GM12878 (cell line): Measurements from ENCODE around the gene PAX5. TPM values are rescaled to one million over a fixed set of nuclear protein-coding genes. Genes with fewer than 3 reads are reported as not detected.

ENCODE experiments used
- ATAC-seq: fragments of 200-7000 bp; cut with Tn5 transposase; 3 replicates; pipeline ENCODE4 v1.9.1; 2020; ENCODE audit warnings: mild to moderate bottlenecking, moderate library complexity
- BruUV-seq: library from RNA; stranded (reverse); fragments of 400-500 nt; replicated peaks from 2 replicates; lab custom pipeline; 2021; lab: Mats Ljungman, UMichigan
- CTCF ChIA-PET: fragments of 300-600 bp; sonication (Branson Sonifier 250); formaldehyde crosslinking; extraction: SDS; loops from one replicate; lab custom pipeline; 2021; ENCODE audit warnings: inconsistent platforms; lab: Yijun Ruan, JAX
- POLR2A ChIA-PET: fragments of 350-600 bp; formaldehyde crosslinking; extraction: SDS; loops from one replicate; lab custom pipeline; 2021; ENCODE audit warnings: inconsistent platforms; lab: Charles Lee
- RAD21 ChIA-PET: fragments of 300-600 bp; sonication (Branson Sonifier 250); formaldehyde crosslinking; loops from one replicate; lab custom pipeline; 2023; ENCODE audit warnings: antibody characterized with exemption; ENCODE audit not compliant: unreplicated experiment; lab: Charles Lee
- SMC1A ChIA-PET: fragments of 300-600 bp; sonication (Branson Sonifier 250); formaldehyde crosslinking; loops from one replicate; lab custom pipeline; 2023; ENCODE audit not compliant: unreplicated experiment, uncharacterized antibody; lab: Charles Lee
- DNase-seq: peaks from one replicate; pipeline ENCODE4 v3.0.0-alpha.2; 2011; ENCODE audit warnings: low read depth, low spot score
- FAIRE-seq: peaks from 3 replicates; lab custom pipeline; 2011; peaks lifted over from hg19 to GRCh38; lab: Jason Lieb, UNC
- H2AFZ ChIP-seq: 2 replicates; pipeline ENCODE4 v1.6.0; 2011; ENCODE audit warnings: low read depth, low read length, control low read depth; ENCODE audit not compliant: control insufficient read depth
- H3K27ac ChIP-seq: 2 replicates; pipeline ENCODE4 v1.5.1; 2011; ENCODE audit warnings: control low read depth; ENCODE audit not compliant: control insufficient read depth, insufficient read depth
- H3K27me3 ChIP-seq, 2 experiments: replicated peaks in 1 of 2; 2 replicates each; pipeline versions ENCODE4 v1.6.0 to v1.6.1; 2011; ENCODE audit warnings: low read length in 1 of 2; ENCODE audit not compliant: control insufficient read depth in 2 of 2, insufficient read depth in 2 of 2
- H3K36me3 ChIP-seq, 2 experiments: 2 replicates each; pipeline ENCODE4 v1.5.1; 2011; ENCODE audit warnings: low read length in 1 of 2; ENCODE audit not compliant: control insufficient read depth in 2 of 2, insufficient read depth in 2 of 2
- H3K4me1 ChIP-seq: 2 replicates; pipeline ENCODE4 v1.6.1; 2011; ENCODE audit warnings: mild to moderate bottlenecking, low read length, moderate library complexity, mixed read lengths; ENCODE audit not compliant: control insufficient read depth, insufficient read depth
- H3K4me2 ChIP-seq: 2 replicates; pipeline ENCODE4 v1.6.0; 2011; ENCODE audit warnings: control low read depth; ENCODE audit not compliant: control insufficient read depth, insufficient read depth
- H3K4me3 ChIP-seq: fragments of 200-600 bp; sonication (generic); 2 replicates; pipeline ENCODE4 v1.5.1; 2016
- H3K79me2 ChIP-seq: 2 replicates; pipeline ENCODE4 v1.6.0; 2011; ENCODE audit warnings: low read length; ENCODE audit not compliant: control insufficient read depth, insufficient read depth
- H3K9ac ChIP-seq: 2 replicates; pipeline ENCODE4 v1.8.0; 2011; ENCODE audit warnings: low read length, control low read depth, mixed read lengths; ENCODE audit not compliant: control insufficient read depth, insufficient read depth
- H3K9me3 ChIP-seq: replicated peaks from 3 replicates; pipeline ENCODE4 v1.5.1; 2011; ENCODE audit warnings: mild to moderate bottlenecking, low read length; ENCODE audit not compliant: control insufficient read depth, insufficient read depth
- H4K20me1 ChIP-seq: 2 replicates; pipeline ENCODE4 v1.6.0; 2011; ENCODE audit not compliant: control insufficient read depth, insufficient read depth
- ASH2L ChIP-seq: fragments of 300-600, 200-600 bp; sonication (generic); IDR thresholded peaks from 2 replicates; pipeline ENCODE4 v1.6.1; 2017; ENCODE audit warnings: low read depth, mild to moderate bottlenecking, borderline replicate concordance
- EED ChIP-seq: sonication (generic); IDR thresholded peaks from 2 replicates; pipeline ENCODE4 v1.6.1; 2016; ENCODE audit warnings: antibody characterized with exemption, low read depth
- FOS ChIP-seq: IDR thresholded peaks from 3 replicates; pipeline ENCODE4 v1.6.1; 2011; ENCODE audit warnings: borderline replicate concordance; ENCODE audit not compliant: insufficient read length; ENCODE audit errors: extremely low read depth
- GABPA ChIP-seq: IDR thresholded peaks from 2 replicates; pipeline ENCODE4 v1.6.1; 2014; ENCODE audit warnings: antibody characterized with exemption, low read depth, mild to moderate bottlenecking, inconsistent platforms
- JUND ChIP-seq: IDR thresholded peaks from 2 replicates; pipeline ENCODE4 v1.6.1; 2012; ENCODE audit warnings: low read depth, mild to moderate bottlenecking, low read length, improper control_type of control experiment, moderate library complexity
- MTA3 ChIP-seq: IDR thresholded peaks from 2 replicates; pipeline ENCODE4 v1.6.1; 2012; ENCODE audit warnings: low read length, inconsistent platforms, borderline replicate concordance
- MYC ChIP-seq: IDR thresholded peaks from 2 replicates; pipeline ENCODE4 v1.6.1; 2011; ENCODE audit warnings: mild to moderate bottlenecking, low read length, moderate library complexity, inconsistent platforms; ENCODE audit not compliant: insufficient read depth, insufficient replicate concordance, insufficient read length, severe bottlenecking
- NFYB ChIP-seq: IDR thresholded peaks from 2 replicates; pipeline ENCODE4 v1.6.1; 2011; ENCODE audit warnings: low read depth, mild to moderate bottlenecking, low read length, improper control_type of control experiment, moderate library complexity; ENCODE audit not compliant: insufficient read depth
- RB1 ChIP-seq: fragments of 450-650 bp; formaldehyde crosslinking; IDR thresholded peaks from 2 replicates; pipeline ENCODE4 v1.6.1; 2017; ENCODE audit warnings: mild to moderate bottlenecking, borderline replicate concordance
- RCOR1 ChIP-seq: conservative IDR thresholded peaks from 2 replicates; pipeline ENCODE4 v1.6.1; 2012; ENCODE audit warnings: low read depth, low read length, improper control_type of control experiment
- SREBF2 ChIP-seq: IDR thresholded peaks from 2 replicates; pipeline ENCODE4 v1.6.1; 2012; ENCODE audit warnings: mild to moderate bottlenecking, low read length
- SRF ChIP-seq, 2 experiments: IDR thresholded peaks; 2 replicates each; pipeline ENCODE4 v1.6.1; 2011; ENCODE audit warnings: low read depth in 2 of 2, low read length in 2 of 2, mild to moderate bottlenecking in 1 of 2, moderate library complexity in 1 of 2
- SUZ12 ChIP-seq: fragments of 200-600 bp; sonication (generic); IDR thresholded peaks from one replicate; pipeline ENCODE4 v1.6.1; 2018; ENCODE audit warnings: antibody characterized with exemption, mild to moderate bottlenecking; ENCODE audit not compliant: unreplicated experiment
- ZNF207 ChIP-seq: fragments of 450-650 bp; IDR thresholded peaks from 2 replicates; pipeline ENCODE4 v1.6.1; 2014; ENCODE audit warnings: antibody characterized with exemption, mild to moderate bottlenecking, borderline replicate concordance
- ZNF24 ChIP-seq: fragments of 450-650 bp; IDR thresholded peaks from 2 replicates; pipeline ENCODE4 v1.6.1; 2017; ENCODE audit warnings: antibody characterized with exemption, mild to moderate bottlenecking
- WGBS: methylation state at CpG from one replicate; pipeline ENCODE4 v1.1.6; 2016; ENCODE audit warnings: low lambda C conversion rate; ENCODE audit not compliant: insufficient replicate concordance, insufficient coverage; ENCODE audit errors: missing lambda C conversion rate; 5-methylcytosine and 5-hydroxymethylcytosine counted together
- in situ Hi-C: fragments of 300-500 bp; cut with MboI; formaldehyde crosslinking; loops from 9 replicates; pipeline ENCODE4 v1.14.3; 2018; ENCODE audit warnings: mixed read lengths
- intact Hi-C: fragments of 100-400 bp; cut with micrococcal nuclease; formaldehyde crosslinking; loops from one replicate; pipeline ENCODE4 v1.14.2; 2022; ENCODE audit not compliant: unreplicated experiment
- polyA plus RNA-seq, 11 experiments: library from polyadenylated mRNA; depleted of rRNA in 4 of 11; unstranded in 6 of 11; stranded (reverse) in 5 of 11; fragments of >200 nt; fragmentation: Nextera tagmentation in 4 of 11; fragmentation: Illumina TruSeq in 1 of 11; extraction: Ambion mirVana in 4 of 11; extraction: Trizol in 1 of 11; gene quantifications; 1 replicate in 1 of 11; 2 replicates in 10 of 11; pipeline versions ENCODE4 v1.2.1 to v1.2.3, GENCODE V29; 2011 to 2016; ENCODE audit warnings: inconsistent platforms in 2 of 11, missing spikeins in 2 of 11, low read depth in 1 of 11
- total RNA-seq, 4 experiments: library from RNA; depleted of rRNA in 3 of 4; stranded (reverse); fragments of >200 nt in 3 of 4; fragmentation: Illumina TruSeq in 1 of 4; extraction: Trizol in 1 of 4; gene quantifications; 2 replicates each; pipeline versions ENCODE4 v1.2.1 to v1.2.3, GENCODE V29; 2013 to 2021
- TF ChIP-seq, protein P1 (sequence below): fragments of 450-650 bp; IDR thresholded peaks from 2 replicates; pipeline ENCODE4 v1.6.1; 2017; ENCODE audit warnings: antibody characterized with exemption, mild to moderate bottlenecking, moderate library complexity
- TF ChIP-seq, protein P2 (sequence below): fragments of 450-650 bp; IDR thresholded peaks from 2 replicates; pipeline ENCODE4 v1.6.1; 2017; ENCODE audit warnings: mild to moderate bottlenecking, moderate library complexity

PAX5 gene
- total and polyA plus RNA-seq, 10 of the 15 experiments (the other 5 are each of a cell fraction or from before 2014, with no cell fraction given) = 2.2 to 123 (median 31.9) TPM

DNA sequence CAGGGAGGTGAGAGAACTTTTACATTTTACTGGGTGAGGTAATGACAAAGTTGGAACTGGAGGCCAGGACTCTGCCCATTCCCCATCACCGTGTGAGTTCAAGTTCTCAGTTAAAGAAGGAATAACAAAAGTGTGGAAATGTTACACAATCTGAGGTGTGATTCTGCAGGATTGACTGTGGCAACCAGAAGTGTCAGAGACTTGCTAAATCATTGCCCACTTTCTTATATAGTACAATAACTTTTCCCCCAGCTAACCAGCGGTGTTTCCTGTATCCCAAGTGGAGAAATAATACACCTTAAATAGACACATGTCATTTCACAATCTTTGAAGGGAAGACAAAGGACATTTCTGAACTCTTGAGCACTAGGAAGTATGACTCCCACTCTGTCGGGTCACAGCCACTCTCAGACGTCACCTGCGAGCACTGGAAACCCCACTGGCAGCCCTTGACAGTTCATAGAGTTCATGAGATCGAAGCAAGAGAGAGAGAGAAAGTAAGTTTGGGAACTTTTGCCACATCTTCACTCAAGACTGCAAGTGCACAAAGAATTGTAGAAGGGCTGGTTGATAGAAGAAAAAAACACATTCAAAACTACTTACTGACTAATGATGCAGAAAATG, 28.4 kb downstream of the PAX5 start:
- peaks cover 89% of the 10 kb centered on the region for H3K4me1 ChIP-seq
- WGBS = 12% methylated on average over 6 of the region's 6 CpGs
- H2AFZ ChIP-seq = no peak overlapping the region
- no peaks in the 10 kb centered on the region for H4K20me1 ChIP-seq
- peak overlapping the region; percentile 67 for H3K9ac ChIP-seq
- POLR2A ChIA-PET = interaction anchor here (1.1 to 17.3 kb wide), 6 partner anchors 11 to 403 kb away, joined by 3 to 354 read pairs (median 6); partner anchors contain the start of gene ZCCHC7
- H3K27ac ChIP-seq = peak overlapping the region; percentile 98
- H3K79me2 ChIP-seq = peaks cover 86% of the 10 kb centered on the region
- peaks cover 18 to 25% of the 10 kb centered on the region in 2 experiments; a peak in 3 of 4 replicates for H3K36me3 ChIP-seq
- H3K27me3 ChIP-seq = no peaks in the 10 kb centered on the region
- SMC1A ChIA-PET = interaction anchor here (0.6 to 12.3 kb wide), 12 partner anchors 10 to 405 kb away, joined by 3 to 227 read pairs (median 8); no protein-coding TSS in a partner anchor
- ATAC-seq (peak; percentile 62), DNase-seq (no peak), FAIRE-seq (no peak)
- peak overlapping the region; percentile 27 for H3K4me3 ChIP-seq
- RAD21 ChIA-PET = interaction anchor here (1.0 to 2.8 kb wide), 8 partner anchors 9 to 406 kb away, joined by 3 to 62 read pairs (median 6); no protein-coding TSS in a partner anchor
- BruUV-seq = no TSS peak
- H3K9me3 ChIP-seq = no peaks in the 10 kb centered on the region
- peak overlapping the region; percentile 84 for H3K4me2 ChIP-seq
- CTCF ChIA-PET = interaction anchor here (1.0 to 9.4 kb wide), 7 partner anchors 10 to 198 kb away, joined by 3 to 140 read pairs (median 3); no protein-coding TSS in a partner anchor
- in situ Hi-C loops = no loop called here
- intact Hi-C loops = loop anchor here (1.0 to 10.0 kb wide), 2 partner anchors 22 to 61 kb away; no protein-coding TSS in a partner anchor
- no peak for TF ChIP-seq ZNF207
- TF ChIP-seq, protein P1, sequence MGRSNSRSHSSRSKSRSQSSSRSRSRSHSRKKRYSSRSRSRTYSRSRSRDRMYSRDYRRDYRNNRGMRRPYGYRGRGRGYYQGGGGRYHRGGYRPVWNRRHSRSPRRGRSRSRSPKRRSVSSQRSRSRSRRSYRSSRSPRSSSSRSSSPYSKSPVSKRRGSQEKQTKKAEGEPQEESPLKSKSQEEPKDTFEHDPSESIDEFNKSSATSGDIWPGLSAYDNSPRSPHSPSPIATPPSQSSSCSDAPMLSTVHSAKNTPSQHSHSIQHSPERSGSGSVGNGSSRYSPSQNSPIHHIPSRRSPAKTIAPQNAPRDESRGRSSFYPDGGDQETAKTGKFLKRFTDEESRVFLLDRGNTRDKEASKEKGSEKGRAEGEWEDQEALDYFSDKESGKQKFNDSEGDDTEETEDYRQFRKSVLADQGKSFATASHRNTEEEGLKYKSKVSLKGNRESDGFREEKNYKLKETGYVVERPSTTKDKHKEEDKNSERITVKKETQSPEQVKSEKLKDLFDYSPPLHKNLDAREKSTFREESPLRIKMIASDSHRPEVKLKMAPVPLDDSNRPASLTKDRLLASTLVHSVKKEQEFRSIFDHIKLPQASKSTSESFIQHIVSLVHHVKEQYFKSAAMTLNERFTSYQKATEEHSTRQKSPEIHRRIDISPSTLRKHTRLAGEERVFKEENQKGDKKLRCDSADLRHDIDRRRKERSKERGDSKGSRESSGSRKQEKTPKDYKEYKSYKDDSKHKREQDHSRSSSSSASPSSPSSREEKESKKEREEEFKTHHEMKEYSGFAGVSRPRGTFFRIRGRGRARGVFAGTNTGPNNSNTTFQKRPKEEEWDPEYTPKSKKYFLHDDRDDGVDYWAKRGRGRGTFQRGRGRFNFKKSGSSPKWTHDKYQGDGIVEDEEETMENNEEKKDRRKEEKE = no peak
- 0 out of 2 replicates have a peak, but pooled peaks have one; percentile 58 for TF ChIP-seq EED
- no peak for TF ChIP-seq MTA3
- no peak for TF ChIP-seq JUND
- TF ChIP-seq, protein P2, sequence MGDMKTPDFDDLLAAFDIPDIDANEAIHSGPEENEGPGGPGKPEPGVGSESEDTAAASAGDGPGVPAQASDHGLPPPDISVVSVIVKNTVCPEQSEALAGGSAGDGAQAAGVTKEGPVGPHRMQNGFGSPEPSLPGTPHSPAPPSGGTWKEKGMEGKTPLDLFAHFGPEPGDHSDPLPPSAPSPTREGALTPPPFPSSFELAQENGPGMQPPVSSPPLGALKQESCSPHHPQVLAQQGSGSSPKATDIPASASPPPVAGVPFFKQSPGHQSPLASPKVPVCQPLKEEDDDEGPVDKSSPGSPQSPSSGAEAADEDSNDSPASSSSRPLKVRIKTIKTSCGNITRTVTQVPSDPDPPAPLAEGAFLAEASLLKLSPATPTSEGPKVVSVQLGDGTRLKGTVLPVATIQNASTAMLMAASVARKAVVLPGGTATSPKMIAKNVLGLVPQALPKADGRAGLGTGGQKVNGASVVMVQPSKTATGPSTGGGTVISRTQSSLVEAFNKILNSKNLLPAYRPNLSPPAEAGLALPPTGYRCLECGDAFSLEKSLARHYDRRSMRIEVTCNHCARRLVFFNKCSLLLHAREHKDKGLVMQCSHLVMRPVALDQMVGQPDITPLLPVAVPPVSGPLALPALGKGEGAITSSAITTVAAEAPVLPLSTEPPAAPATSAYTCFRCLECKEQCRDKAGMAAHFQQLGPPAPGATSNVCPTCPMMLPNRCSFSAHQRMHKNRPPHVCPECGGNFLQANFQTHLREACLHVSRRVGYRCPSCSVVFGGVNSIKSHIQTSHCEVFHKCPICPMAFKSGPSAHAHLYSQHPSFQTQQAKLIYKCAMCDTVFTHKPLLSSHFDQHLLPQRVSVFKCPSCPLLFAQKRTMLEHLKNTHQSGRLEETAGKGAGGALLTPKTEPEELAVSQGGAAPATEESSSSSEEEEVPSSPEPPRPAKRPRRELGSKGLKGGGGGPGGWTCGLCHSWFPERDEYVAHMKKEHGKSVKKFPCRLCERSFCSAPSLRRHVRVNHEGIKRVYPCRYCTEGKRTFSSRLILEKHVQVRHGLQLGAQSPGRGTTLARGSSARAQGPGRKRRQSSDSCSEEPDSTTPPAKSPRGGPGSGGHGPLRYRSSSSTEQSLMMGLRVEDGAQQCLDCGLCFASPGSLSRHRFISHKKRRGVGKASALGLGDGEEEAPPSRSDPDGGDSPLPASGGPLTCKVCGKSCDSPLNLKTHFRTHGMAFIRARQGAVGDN = peak; percentile 42; the same call in 1 of the 2 replicates
- TF ChIP-seq GABPA = no peak
- no peak for TF ChIP-seq RB1
- TF ChIP-seq MYC = no peak
- TF ChIP-seq NFYB = no peak
- no peak for TF ChIP-seq RCOR1
- TF ChIP-seq ZNF24 = no peak
- TF ChIP-seq SREBF2 = no peak
- TF ChIP-seq SRF (IDR thresholded peaks at IDR 0.05; ENCODE audit: low read depth in 2 of 2, low read length in 2 of 2) = no peak
- TF ChIP-seq ASH2L = no peak
- TF ChIP-seq FOS = no peak
- TF ChIP-seq SUZ12 = no peak
